Measurements from ENCODE around the gene NDC80.

NDC80 gene

DNA sequence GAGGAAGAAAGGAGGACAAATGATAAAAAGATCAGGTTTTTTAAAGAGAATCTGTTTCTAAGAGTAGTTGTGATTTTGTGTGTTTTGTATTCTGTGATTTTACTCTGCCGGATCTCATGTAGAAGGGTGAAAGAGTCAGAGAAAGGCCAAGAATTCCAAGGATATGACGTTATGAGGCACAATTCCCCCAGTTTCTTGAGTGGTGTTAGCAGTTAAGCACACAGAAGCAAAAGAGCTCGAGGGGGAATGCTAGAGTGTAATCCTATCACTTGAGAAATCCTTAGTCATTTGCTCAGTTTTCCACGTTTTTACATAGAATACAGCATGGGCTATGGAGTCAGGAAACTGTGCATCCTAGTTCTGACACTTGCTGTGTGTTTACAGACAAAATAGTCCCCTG, 34.9 kb upstream of the NDC80 start:
- TF ChIP-seq ZNF624 (tag by site-specific recombination; IDR thresholded peaks at IDR 0.05) (no peak), ZIC2 (tag by site-specific recombination; IDR thresholded peaks at IDR 0.05) (no peak), ZNF302 (tag by site-specific recombination; IDR thresholded peaks at IDR 0.05; ENCODE audit: low read depth) (no peak), GLI2 (tag by site-specific recombination; IDR thresholded peaks at IDR 0.05; ENCODE audit: borderline replicate concordance, low read depth) (no peak), ZNF394 (tag by site-specific recombination; IDR thresholded peaks at IDR 0.05; ENCODE audit: borderline replicate concordance) (no peak), ZNF239 (tag by site-specific recombination; IDR thresholded peaks at IDR 0.05) (no peak), ZNF121 (tag by site-specific recombination; IDR thresholded peaks at IDR 0.05) (no peak), ZNF366 (tag by site-specific recombination; conservative IDR thresholded peaks at IDR 0.05) (no peak), ZFP37 (tag by site-specific recombination; IDR thresholded peaks at IDR 0.05) (no peak), ZNF184 (tag by site-specific recombination; IDR thresholded peaks at IDR 0.05) (no peak), ZNF10 (tag by site-specific recombination; IDR thresholded peaks at IDR 0.05) (no peak), ZBTB48 (tag by site-specific recombination; IDR thresholded peaks at IDR 0.05) (no peak), MZF1 (tag by site-specific recombination; IDR thresholded peaks at IDR 0.05; ENCODE audit: borderline replicate concordance) (no peak)
- TF ChIP-seq, protein P1, sequence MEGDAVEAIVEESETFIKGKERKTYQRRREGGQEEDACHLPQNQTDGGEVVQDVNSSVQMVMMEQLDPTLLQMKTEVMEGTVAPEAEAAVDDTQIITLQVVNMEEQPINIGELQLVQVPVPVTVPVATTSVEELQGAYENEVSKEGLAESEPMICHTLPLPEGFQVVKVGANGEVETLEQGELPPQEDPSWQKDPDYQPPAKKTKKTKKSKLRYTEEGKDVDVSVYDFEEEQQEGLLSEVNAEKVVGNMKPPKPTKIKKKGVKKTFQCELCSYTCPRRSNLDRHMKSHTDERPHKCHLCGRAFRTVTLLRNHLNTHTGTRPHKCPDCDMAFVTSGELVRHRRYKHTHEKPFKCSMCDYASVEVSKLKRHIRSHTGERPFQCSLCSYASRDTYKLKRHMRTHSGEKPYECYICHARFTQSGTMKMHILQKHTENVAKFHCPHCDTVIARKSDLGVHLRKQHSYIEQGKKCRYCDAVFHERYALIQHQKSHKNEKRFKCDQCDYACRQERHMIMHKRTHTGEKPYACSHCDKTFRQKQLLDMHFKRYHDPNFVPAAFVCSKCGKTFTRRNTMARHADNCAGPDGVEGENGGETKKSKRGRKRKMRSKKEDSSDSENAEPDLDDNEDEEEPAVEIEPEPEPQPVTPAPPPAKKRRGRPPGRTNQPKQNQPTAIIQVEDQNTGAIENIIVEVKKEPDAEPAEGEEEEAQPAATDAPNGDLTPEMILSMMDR (tag by site-specific recombination; IDR thresholded peaks at IDR 0.05): no peak
- ChIA-PET POLR2A (interaction anchor here (0.6 kb wide), 1 partner anchor 265 kb away, joined by 3 read pairs; no protein-coding TSS in a partner anchor), CTCF (interaction anchor here (0.7 to 3.6 kb wide), 4 partner anchors 11 to 951 kb away, joined by 3 to 19 read pairs (median 7); no protein-coding TSS in a partner anchor)
- no peaks in the 10 kb centered on the region for H3K9me3 ChIP-seq (ENCODE audit: control insufficient read depth, insufficient read depth, low read depth, low read length)
- H3K27ac ChIP-seq (ENCODE audit: extremely low read depth, low read depth, low read length): no peak overlapping the region
- H3K4me3 ChIP-seq (ENCODE audit: low read depth, low read length): no peak overlapping the region
- H3K36me3 ChIP-seq (ENCODE audit: control insufficient read depth in 2 of 2, insufficient read depth in 1 of 2, low read length in 2 of 2): no peaks in the 10 kb centered on the region; a peak in 1 of 3 replicates
- H3K4me1 ChIP-seq (ENCODE audit: control insufficient read depth, insufficient read depth, low read length): peaks cover 24% of the 10 kb centered on the region

DNA sequence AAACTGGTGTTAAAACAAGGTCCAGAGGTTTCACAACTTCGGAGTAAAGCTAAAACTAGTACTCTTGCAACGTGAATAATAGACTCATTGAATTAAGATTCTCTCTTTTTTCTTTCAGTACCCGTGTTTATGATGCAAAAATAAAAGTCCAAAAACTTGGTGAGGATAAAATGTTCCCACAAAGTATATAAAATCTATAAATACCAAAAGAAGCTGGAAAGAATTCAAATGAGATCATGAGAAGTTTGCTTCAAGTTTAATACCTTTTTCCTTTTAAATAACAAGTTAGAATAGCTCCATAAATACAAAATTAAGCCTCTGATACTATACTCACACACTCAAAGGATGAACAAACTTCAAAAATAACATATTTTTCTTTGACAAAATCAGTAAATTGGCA, 34.1 kb upstream of the NDC80 start:
- Histone ChIP-seq H3K9me3 (ENCODE audit: control insufficient read depth, insufficient read depth, low read depth, low read length) (no peaks in the 10 kb centered on the region), H3K4me1 (ENCODE audit: control insufficient read depth, insufficient read depth, low read length) (peaks cover 24% of the 10 kb centered on the region), H3K27ac (ENCODE audit: extremely low read depth, low read depth, low read length) (no peak overlapping the region), H3K4me3 (ENCODE audit: low read depth, low read length) (no peak overlapping the region), H3K36me3 (ENCODE audit: control insufficient read depth in 2 of 2, insufficient read depth in 1 of 2, low read length in 2 of 2) (no peaks in the 10 kb centered on the region)
- ChIA-PET POLR2A (no interaction called here), CTCF (interaction anchor here (0.6 to 3.6 kb wide), 4 partner anchors 10 to 1324 kb away, joined by 3 to 19 read pairs (median 6); no protein-coding TSS in a partner anchor)
- TF ChIP-seq ZNF623 (tag by site-specific recombination; IDR thresholded peaks at IDR 0.05) (no peak), ZNF302 (tag by site-specific recombination; IDR thresholded peaks at IDR 0.05; ENCODE audit: low read depth) (no peak), ZBTB8A (tag by site-specific recombination; IDR thresholded peaks at IDR 0.05) (no peak), KLF9 (tag by site-specific recombination; IDR thresholded peaks at IDR 0.05; ENCODE audit: low read depth) (no peak), ZNF555 (tag by site-specific recombination; conservative IDR thresholded peaks at IDR 0.05) (no peak), ZNF791 (tag by site-specific recombination; IDR thresholded peaks at IDR 0.05) (no peak), ZNF354C (tag by site-specific recombination; IDR thresholded peaks at IDR 0.05; ENCODE audit: borderline replicate concordance, low read depth) (no peak)
- TF ChIP-seq, protein P2, sequence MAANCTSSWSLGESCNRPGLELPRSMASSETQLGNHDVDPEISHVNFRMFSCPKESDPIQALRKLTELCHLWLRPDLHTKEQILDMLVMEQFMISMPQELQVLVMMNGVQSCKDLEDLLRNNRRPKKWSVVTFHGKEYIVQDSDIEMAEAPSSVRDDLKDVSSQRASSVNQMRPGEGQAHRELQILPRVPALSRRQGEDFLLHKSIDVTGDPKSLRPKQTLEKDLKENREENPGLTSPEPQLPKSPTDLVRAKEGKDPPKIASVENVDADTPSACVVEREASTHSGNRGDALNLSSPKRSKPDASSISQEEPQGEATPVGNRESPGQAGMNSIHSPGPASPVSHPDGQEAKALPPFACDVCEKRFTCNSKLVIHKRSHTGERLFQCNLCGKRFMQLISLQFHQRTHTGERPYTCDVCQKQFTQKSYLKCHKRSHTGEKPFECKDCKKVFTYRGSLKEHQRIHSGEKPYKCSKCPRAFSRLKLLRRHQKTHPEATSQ (tag by site-specific recombination; IDR thresholded peaks at IDR 0.05): no peak
